ENCODE measurements around the gene WHRN. TPM values are rescaled to one million over a fixed set of nuclear protein-coding genes. Genes with fewer than 3 reads are reported as not detected.

Gene WHRN
- total and polyA plus RNA-seq, 2 donors (not counting 1 experiment from before 2014, with no cell fraction given) = 19.4 to 95.7 TPM

DNA sequence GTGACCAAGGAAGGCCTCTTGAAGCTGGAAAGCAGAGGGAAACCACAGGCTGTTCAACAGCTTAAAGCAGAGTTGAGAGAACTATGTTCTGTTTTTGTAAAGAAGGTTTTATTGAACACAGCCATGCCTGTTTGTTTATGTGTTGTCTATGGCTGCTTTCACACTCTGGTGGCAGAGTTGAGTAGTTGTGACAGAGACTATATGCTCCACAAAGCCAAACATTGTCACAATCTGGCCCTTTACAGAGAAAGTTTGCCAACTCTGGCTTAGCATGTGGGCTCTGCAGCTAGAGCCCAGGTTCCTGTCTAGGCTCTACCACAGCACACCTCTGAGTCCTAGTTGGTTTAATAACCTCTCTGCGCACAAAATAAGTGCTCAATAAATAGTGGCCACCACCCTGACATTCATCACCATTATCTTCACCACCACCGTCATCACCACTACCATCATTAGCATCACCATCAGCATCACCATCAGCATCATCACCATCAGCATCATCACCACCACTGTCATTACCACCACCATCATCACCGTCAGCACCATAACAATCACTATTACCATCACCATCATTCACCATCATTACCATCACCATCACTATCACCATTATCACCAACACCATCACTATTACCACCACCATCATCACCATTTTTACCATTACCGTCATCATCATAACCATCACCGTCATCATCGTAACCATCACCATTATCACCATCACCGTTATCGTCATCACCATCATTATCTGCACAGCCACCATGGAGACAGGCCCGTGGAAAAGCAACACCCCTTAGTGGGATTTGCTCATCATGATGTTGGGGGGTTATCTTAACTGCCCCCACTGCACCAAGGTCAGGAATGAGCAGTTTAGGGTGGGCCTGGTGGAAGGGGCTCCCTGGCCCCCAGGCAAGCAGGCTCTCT lies 135.8 kb downstream of the WHRN start:
- Histone ChIP-seq H3K36me3 (replicated peaks in 1 of 2; ENCODE audit: control extremely low read depth in 1 of 2, control insufficient read depth in 1 of 2, extremely low read depth in 1 of 2, insufficient read depth in 2 of 2, low read length in 1 of 2) (peaks cover 2 to 81% of the 10 kb centered on the region in 2 experiments), H3K9ac (ENCODE audit: low read length) (no peak overlapping the region), H3K4me3 (ENCODE audit: control extremely low read depth in 1 of 5, extremely low read depth in 1 of 5, insufficient read depth in 1 of 5, low read depth in 2 of 5, low read length in 4 of 5) (no peak overlapping the region), H3K79me2 (ENCODE audit: control insufficient read depth, insufficient read depth, low read length) (peaks cover 59% of the 10 kb centered on the region), H3K27ac (ENCODE audit: low read length in 2 of 2) (peak overlapping the region; percentile 92 to 95), H3K4me2 (replicated peaks; ENCODE audit: low read depth, low read length, poor library complexity, severe bottlenecking) (peak overlapping the region; percentile 75), H4K20me1 (ENCODE audit: control insufficient read depth, insufficient read depth, low read length, poor library complexity, severe bottlenecking) (no peaks in the 10 kb centered on the region), H3K27me3 (replicated peaks in 1 of 4; ENCODE audit: control extremely low read depth in 1 of 4, control insufficient read depth in 3 of 4, insufficient read depth in 4 of 4, low read length in 3 of 4) (no peaks in the 10 kb centered on the region), H3K4me1 (ENCODE audit: control insufficient read depth in 2 of 2, insufficient read depth in 2 of 2, low read length in 2 of 2) (peaks cover 95 to 99% of the 10 kb centered on the region in 2 donors), H2AFZ (ENCODE audit: insufficient read depth, low read depth, low read length, poor library complexity, severe bottlenecking) (no peak overlapping the region), H3K9me3 (ENCODE audit: control extremely low read depth in 1 of 3, control insufficient read depth in 2 of 3, insufficient read depth in 1 of 3, low read length in 2 of 3) (no peaks in the 10 kb centered on the region)
- peaks cover 3% of the 10 kb centered on the region for H3K9me3 Mint-ChIP-seq (ENCODE audit: insufficient read depth)
- 100% methylated on average over 4 of the region's 9 CpGs for WGBS (ENCODE audit: insufficient coverage)
- peak overlapping the region; percentile 97 for H3K27ac Mint-ChIP-seq
- no peaks in the 10 kb centered on the region for H3K27me3 Mint-ChIP-seq
- ChIA-PET CTCF (interaction anchor here (1.1 to 5.6 kb wide), 5 partner anchors 9 to 36 kb away, joined by 3 to 85 read pairs (median 6); partner anchors contain the start of gene AKNA), POLR2A (interaction anchor here (0.5 to 8.6 kb wide), 3 partner anchors 18 to 28 kb away, joined by 4 to 108 read pairs (median 45); partner anchors contain the start of gene AKNA)
- intact Hi-C loops (cut with micrococcal nuclease) = loop anchor here (5.0 kb wide), 1 partner anchor 83 kb away; no protein-coding TSS in a partner anchor
- DNase-seq (no peak), ATAC-seq (ENCODE audit: low read depth) (no peak)
- peak overlapping the region; percentile 67 for H3K4me3 Mint-ChIP-seq
- TF ChIP-seq EZH2 (IDR thresholded peaks at IDR 0.05; ENCODE audit: borderline replicate concordance, insufficient read depth, low read depth, low read length, poor library complexity, severe bottlenecking) = no peak
- TF ChIP-seq, protein P1, sequence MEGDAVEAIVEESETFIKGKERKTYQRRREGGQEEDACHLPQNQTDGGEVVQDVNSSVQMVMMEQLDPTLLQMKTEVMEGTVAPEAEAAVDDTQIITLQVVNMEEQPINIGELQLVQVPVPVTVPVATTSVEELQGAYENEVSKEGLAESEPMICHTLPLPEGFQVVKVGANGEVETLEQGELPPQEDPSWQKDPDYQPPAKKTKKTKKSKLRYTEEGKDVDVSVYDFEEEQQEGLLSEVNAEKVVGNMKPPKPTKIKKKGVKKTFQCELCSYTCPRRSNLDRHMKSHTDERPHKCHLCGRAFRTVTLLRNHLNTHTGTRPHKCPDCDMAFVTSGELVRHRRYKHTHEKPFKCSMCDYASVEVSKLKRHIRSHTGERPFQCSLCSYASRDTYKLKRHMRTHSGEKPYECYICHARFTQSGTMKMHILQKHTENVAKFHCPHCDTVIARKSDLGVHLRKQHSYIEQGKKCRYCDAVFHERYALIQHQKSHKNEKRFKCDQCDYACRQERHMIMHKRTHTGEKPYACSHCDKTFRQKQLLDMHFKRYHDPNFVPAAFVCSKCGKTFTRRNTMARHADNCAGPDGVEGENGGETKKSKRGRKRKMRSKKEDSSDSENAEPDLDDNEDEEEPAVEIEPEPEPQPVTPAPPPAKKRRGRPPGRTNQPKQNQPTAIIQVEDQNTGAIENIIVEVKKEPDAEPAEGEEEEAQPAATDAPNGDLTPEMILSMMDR (IDR thresholded peaks at IDR 0.05) = no peak
- H3K4me1 Mint-ChIP-seq = peaks cover 94% of the 10 kb centered on the region
